DMS 273 (cell line): ENCODE data around the gene PAK1.

Experiments used
- DNase-seq: peaks from one replicate; lab custom pipeline; 2025; ENCODE audit not compliant: unreplicated experiment; lab: John Stamatoyannopoulos, UW

The PAK1 gene

GRCh38 chr11:77375107-77375506, 98.8 kb downstream of the PAK1 start:
- DNase-seq: no peak

GRCh38 chr11:77374611-77375031, 99.3 kb downstream of the PAK1 start:
- no peak for DNase-seq

GRCh38 chr11:77374108-77374507, 99.8 kb downstream of the PAK1 start:
- DNase-seq: no peak

GRCh38 chr11:77372726-77373125, 101.2 kb downstream of the PAK1 start:
- DNase-seq: peak; percentile 44

- DNase-seq: peak; percentile 69
Measured at GRCh38 chr11:77371646-77372045, 102.2 kb downstream of the PAK1 start.

- no peak for DNase-seq
Measured at GRCh38 chr11:77370217-77370616, 103.7 kb downstream of the PAK1 start.

GRCh38 chr11:77361184-77361583, 112.7 kb downstream of the PAK1 start:
- DNase-seq: no peak

GRCh38 chr11:77359481-77359880, 114.4 kb downstream of the PAK1 start:
- DNase-seq: no peak

- no peak for DNase-seq
Measured at GRCh38 chr11:77353131-77353530, 120.8 kb downstream of the PAK1 start.

GRCh38 chr11:77351281-77351886, 122.5 kb downstream of the PAK1 start:
- no peak for DNase-seq

GRCh38 chr11:77347948-77348347, 125.9 kb downstream of the PAK1 start:
- no peak for DNase-seq

GRCh38 chr11:77346906-77347603, 126.8 kb downstream of the PAK1 start:
- no peak for DNase-seq

GRCh38 chr11:77345621-77346020, 128.3 kb downstream of the PAK1 start:
- DNase-seq: no peak

- no peak for DNase-seq
Measured at GRCh38 chr11:77340501-77340900, 133.4 kb downstream of the PAK1 start.

GRCh38 chr11:77332259-77332658, 141.6 kb downstream of the PAK1 start:
- DNase-seq: no peak

GRCh38 chr11:77325159-77325558, 148.7 kb downstream of the PAK1 start:
- DNase-seq: no peak

GRCh38 chr11:77324508-77324907, 149.4 kb downstream of the PAK1 start:
- no peak for DNase-seq

- no peak for DNase-seq
Measured at GRCh38 chr11:77322926-77323590, 150.8 kb downstream of the PAK1 start.

GRCh38 chr11:77322506-77322905, 151.4 kb downstream of the PAK1 start:
- no peak for DNase-seq

- no peak for DNase-seq
Measured at GRCh38 chr11:77320351-77320750, 153.5 kb downstream of the PAK1 start.

GRCh38 chr11:77318600-77318999, 155.3 kb downstream of the PAK1 start:
- DNase-seq: no peak

- no peak for DNase-seq
Measured at GRCh38 chr11:77316733-77317342, 157.1 kb downstream of the PAK1 start.
